Fibroblast of skin of back (primary cell): Measurements from ENCODE around the gene MAP7D2.

Experiments used
- DNase-seq: peaks from one replicate; pipeline ENCODE4 v3.0.0-alpha.2; 2013

The MAP7D2 gene

DNA sequence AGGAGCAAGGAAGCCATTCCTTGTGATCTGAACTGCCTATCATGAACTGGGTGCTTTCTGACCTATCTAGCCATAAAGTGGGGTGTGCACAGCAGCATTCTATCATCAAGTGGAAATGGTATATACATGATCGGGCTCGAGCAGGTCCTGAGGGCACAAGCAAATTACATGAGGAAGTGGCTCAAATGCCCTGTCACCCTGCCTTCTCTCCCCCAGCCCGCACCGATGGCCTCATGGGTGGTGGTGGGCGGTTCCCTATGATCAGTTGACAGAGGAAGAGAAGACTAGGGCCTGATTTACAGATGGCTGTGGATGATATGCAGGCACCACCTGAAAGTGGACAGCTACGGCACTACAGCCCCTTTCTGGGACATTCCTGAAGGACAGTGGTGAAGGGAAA is 79.5 kb downstream of the MAP7D2 start:
- no peak for DNase-seq

DNA sequence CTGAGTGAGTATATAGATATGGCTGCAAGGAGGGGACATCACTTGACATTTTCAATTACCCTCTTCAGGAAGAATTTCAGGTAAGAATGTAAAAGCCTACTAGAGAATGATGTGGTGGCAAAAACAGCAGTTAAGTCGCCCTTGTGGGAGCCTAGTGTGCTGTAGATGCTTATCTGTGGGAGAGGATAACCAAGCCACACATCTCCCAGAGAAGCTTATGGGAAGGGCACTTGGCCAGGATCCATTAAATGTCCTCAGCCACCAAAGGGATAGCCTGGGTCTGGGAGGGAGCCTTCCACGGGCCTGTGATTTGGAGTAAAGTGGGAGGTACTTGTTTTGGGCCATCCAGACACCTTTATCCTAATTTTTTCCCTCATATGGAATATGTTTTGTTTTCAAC is 84.5 kb downstream of the MAP7D2 start:
- DNase-seq: no peak

DNA sequence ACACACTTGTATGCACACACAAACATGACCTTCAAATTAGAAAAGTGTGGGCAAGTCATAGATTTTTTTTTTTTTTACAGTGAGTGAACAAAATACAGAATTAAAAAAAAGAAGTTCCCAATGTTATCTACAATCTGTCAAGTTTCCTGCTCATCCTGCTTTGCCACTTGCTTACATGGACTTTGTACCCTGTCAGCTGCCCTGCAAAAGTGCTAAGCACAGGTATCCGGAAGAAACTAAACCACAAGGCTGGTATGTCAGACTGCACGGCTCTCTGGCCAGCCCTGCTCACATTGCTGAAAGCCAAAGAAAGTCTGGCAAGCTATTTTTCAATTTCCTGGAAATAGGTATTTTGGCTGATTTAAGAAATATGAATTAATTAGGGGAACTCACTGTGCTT is 87.0 kb downstream of the MAP7D2 start:
- DNase-seq: no peak

DNA sequence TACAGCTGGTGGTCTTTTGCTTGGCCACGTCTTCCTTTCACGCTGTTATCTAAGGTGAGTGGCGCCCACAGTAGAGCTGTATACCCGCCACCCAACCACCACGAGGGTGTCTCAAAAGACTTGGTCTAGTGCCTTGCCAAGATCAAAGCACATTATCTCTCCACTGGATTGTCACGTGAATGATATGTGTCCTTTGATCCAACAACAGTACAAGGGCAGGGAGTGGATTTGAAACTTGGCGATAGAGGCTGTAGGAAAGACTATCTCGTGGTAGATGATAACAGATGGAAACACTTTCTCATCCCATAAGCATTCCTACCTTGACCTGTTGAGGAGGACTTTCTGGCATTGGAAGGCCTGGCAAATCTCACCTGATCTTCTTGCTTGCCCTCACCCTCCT is 88.1 kb downstream of the MAP7D2 start:
- DNase-seq: no peak

DNA sequence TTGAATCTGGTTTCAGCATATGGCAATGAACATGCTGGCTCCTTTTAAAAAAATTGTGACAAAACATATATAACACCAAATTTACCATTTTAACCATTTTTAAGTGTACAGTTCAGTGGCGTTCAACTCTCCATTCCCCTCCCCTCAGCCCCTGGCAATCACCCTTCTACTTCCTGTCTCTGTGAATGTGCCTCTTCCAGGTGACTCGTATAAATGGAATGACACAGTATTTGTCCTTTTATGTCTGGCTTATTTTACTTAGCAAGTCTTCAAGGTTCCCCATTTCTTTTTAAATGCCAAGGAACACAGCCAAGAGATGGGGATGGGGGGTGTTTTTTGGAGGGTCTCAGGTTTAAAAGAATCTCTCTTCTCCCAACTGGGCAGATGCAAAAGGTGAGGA is 90.4 kb downstream of the MAP7D2 start:
- peak; percentile 77 for DNase-seq

DNA sequence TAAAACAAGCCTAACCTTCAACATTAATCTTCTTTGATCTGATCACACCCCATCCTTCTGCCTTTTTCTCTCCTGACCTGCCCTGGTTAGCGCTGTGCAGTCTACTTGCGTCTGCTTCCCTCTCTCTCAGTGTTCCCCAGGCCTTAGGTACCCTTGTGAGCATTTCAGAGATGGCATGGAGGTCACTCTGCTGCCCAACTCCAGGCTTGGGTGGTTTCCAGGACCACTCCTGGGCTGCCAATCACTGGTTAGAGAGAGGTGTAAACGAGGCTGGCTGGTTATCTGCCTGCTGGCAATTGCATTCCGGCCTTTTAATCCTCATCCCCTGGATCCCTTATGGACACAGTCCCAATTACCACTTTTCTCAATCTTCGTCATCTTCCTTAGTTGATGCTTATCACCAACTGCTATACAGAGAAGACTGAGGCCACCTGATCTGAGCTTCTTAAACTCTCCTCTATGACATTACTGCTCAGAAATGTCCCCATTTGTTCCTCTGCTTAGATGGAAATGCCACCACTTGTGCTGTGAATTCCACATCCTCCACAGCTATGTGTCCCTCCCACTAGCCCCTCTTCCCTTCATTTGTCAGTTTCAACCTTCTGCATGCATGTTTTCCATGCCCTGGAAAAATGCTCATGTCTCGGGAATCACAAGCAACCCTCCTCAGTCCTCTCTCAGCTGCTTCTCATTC is 96.9 kb downstream of the MAP7D2 start:
- peak; percentile 22 for DNase-seq

DNA sequence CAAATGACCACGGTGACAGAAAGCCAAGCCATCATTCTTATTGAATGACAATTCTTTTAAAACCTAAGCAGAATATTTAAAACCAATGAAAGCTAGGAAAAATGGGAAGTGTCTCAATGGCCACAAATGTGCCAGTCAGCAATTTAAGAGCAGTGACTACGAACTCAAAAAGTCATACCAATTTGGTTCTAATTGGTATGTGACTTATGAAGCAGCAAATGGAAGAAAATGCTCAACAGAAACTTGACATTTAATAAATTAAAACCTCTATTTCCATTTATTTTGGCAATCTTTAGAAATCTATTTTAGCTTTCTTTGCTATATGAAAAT is 100.1 kb downstream of the MAP7D2 start:
- no peak for DNase-seq

DNA sequence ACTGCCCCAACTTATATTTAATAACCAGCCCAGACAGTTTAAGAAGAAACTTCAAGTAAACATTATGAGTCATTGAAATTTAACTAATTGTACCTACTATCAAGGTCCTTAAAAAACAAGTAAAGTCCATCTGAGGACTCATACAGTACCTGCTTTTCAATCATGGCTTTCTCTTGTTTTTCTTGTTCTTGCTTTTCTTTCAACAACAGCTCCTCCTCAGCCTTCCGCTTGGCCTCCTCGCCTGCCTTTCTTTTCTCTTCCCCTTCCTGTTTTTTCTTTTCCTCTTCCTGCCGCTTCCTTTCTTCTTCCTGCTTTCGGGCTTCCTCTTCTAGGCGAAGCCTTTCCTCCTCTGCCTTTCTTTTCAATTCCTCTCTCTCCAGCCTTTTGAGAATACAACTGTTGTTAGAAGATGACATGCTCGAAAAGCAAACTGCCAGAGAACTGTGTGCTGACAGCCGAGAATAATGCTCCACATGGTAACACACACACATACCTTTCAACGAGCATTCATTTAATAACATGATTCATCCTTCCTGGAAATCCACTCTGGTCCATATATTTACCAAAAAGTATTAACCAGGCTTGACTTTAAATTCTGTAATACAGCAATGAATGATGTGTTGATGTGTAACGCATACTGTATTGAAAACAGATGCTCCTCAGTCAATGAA is 100.6 kb downstream of the MAP7D2 start:
- peak; percentile 17 for DNase-seq

DNA sequence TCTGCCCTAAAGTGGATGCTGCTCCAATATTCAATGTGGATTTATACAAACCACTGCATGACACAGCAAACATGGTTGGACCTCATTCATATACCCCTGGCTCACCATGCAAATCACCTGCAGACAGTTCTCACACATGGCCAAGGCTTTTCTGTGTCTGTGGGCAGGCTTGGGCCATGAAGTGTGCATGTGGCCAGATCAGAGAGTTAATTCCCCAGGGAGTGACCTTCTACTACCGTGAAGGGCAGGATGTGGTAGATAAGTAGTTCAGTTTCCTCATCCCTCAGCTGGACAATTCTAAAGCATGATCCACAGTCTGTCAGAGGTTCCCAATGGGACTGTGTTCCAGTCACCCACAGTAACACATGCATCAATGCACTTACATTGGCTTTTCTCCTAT is 101.3 kb downstream of the MAP7D2 start:
- DNase-seq: no peak

DNA sequence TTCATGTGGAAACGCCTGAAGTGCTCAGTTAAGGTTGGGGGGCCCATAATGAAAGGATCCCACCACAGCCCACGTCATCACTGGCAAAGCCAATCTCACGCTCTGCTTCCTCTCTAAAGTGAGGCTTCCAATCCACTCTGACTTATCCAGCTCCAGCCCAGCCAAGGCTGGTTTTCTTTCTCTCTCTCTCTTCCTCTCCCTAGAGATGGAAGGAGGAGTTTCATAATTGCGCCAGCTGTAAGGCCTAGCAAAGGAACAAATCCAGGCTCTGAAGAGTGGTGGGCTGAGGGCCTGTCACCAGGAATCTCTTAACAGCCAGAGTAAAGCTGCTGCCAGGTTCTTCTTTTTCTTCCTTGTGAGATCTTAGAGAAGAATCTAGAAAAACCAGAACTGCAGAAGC is 105.1 kb downstream of the MAP7D2 start:
- no peak for DNase-seq

DNA sequence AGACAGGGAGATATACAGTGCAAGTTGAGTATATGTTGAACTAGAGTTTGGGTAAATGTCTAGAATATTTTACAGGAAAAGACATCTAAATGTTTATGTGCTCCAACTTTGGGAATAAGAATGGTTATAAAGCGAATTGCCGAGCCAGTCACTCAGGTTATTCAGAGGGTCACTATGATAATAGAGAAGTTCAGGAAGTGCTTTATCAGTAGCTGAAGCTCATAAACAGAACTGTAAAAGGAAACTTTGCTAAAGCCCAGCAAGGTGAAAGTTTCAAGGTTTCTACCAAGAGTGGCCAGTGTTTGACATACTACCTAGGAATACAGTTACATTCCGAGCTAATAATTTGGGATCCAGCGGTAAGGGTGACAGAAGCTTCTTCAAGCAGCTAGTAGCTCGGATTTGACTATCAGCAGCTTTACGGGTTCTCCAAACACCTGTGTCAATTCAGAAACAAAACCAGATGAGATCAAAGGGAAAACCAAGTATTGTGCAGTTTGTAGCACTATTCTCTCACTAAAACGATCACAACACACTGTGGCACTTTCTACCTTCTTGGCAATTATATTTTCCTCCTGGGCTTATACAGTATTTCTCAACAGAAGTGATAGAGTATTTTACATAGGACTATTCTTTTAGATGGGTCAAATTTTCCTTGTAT is 108.6 kb downstream of the MAP7D2 start:
- DNase-seq: no peak

DNA sequence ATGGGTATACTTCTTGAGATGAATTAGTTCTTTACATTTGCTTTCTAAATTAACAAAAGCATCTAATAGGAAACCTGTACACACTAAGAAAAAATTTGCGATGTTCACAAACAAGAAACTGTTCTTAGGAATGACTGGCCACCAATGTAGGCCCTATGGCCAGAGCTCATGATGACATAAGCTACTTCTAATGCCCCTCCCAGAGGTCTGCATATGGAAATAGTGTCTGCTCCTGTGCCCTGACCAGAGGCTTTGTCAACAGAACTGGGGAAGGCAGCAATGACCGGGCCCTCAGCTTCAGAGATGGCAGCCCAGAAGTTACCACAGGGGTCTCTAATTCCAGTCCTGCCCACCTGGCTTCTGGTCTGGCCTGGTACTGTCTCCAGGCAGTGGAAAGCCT is 110.8 kb downstream of the MAP7D2 start:
- DNase-seq: no peak

DNA sequence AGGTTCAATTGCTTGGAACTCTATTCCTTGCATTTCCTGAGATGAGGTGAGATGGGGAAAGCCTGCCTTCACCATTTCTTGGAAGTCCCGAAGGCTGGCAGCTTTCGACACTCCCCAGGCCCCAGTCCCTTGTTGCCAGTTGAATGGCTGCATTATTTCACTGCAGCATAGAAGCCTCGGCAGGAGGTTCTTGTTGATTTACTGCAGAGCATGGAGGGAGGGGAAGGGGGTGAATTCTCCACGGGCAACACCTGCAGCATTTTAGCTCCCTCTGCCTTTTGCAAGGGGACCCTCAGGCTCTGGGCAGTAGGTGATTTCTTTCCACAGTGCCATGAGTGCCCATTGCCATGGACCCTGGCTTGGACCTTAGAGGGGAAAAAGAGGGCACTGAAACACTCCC is 115.1 kb downstream of the MAP7D2 start:
- DNase-seq: no peak

DNA sequence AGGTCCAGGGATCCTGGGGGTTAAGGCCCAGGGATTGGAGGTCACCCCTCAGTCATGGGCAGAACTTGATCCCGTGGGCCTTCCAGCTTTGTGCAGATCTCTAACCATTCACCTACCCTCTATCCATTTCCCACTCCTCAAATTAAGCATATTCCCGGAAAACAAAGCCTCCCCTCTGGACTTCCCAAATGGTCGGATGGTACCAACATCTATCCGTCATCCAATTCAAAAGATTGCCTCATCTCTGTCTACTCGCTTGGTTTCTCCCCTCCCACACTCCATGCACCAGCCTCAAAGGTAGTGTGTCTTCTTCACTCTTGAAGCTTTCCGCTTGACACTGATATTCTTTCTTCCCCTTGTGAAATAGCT is 125.4 kb downstream of the MAP7D2 start:
- DNase-seq: no peak

DNA sequence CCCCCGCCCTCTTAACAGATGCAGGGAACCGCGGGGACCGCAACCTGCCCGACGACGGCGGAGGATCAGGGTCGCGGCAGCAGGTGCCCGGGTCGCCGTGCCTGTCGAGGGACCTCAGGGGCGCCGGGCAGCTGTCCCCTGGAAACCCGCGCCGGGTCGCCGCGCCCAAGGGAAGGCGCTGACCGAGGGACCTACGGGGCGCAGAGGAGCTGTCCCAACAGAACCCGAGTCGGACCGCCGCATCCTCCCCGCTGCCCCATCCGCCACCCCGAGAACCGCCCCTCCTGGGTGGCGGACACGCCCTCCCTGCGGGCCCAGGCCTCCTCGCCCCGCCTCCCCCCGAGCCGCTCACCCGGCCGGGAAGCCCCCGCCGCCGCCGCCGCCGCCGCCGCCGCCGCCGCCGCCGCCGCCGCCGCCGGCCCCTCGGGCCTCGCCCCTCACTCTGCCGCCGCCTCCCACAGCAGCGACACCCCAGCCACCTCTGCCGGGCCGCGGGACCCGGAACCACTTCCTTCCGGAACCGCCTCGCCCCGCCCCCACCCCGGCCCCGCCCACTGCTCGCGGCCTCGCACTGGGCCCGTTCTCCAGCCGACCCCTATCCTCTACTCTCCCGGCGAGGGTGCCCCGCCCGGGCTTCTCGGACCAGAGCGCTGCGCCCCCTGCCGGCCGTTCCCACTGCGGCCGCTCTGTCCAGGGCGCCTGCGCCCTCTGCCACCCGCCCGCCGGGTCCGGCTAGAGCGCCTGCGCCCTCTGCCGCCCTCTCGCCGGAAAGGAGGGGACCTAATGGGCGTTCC is 126.0 kb downstream of the MAP7D2 start, which contains the start of gene BCLAF3:
TSS of gene BCLAF3 (minus strand) at position 506 of the 794 bp plus-strand sequence. CDS start 20,797 bp downstream, outside the sequence.
- DNase-seq: peak; percentile 84

DNA sequence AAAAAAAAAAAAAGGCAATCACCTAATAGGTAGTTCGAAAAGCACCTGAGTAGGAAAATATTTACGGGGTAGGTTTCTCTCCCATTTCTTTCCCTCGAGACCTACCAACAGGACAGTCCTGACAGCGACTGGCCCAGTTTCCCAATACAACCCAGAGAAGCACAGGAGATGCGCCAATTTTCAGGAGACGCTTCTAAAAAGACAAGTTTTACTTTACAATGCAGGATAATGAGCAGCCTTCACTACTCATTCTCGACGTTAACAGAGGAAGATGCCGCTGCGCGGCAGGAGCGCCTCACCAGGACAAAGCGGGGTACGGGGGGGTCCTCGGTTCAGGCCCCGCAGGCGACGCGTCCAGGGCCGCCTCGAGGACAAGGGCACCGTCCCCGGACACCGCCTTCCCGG is 126.6 kb downstream of the MAP7D2 start:
- DNase-seq: peak; percentile 0

DNA sequence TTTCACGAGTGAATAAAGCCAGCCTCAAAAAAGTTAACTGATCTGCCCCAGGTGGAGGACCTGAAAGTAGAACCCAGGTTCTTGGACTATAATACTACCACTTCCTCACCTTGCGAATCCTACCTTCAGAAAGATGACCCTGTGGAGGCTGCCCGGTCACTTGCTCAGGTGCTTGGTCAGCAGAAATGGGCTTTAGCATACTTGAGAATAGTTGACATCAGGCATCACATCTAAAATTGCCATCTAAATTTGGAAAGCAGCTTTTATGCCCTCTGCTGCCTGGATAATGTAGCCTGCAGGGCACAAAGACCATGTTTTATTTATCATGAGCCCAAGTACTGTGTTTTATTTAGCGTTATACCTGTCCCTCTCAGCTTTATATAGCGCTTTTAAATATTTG is 128.9 kb downstream of the MAP7D2 start:
- DNase-seq: no peak

DNA sequence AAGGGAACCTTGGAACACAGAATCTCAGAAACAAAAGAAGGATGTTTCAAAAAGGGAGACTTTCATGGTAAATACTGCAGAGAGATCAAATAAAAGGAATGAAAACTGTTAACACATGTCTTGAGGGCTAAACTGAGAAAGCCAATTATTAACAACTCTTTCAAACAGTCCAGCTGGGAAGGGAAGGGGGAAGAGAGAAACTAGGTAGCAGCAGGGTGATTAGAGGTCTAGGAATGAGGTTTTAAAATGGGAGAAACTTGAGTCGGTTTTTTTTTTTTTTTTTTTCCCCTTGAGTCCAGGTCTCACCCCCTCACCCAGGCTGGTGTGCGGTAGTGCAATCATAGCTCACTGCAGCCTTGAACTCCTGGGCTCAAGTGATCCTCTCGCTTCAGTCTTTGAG is 130.2 kb downstream of the MAP7D2 start:
- DNase-seq: no peak

DNA sequence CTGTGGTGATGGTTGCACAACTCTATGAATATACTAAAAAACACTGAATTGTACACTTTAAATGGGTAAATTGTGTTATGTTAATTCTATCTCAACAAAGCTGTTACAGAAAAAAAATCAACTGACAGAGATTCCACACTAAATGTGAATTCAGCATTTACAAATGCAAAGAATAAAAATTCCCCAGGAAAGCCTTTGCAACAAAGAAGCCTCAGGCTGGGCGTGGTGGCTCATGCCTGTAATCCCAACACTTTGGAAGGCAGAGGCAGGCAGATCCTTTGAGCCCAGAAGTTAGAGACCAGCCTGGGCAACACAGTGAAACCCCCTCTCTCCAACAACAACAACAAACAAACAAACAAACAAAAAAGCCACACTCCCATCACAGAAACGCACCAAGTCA is 134.8 kb downstream of the MAP7D2 start:
- no peak for DNase-seq

DNA sequence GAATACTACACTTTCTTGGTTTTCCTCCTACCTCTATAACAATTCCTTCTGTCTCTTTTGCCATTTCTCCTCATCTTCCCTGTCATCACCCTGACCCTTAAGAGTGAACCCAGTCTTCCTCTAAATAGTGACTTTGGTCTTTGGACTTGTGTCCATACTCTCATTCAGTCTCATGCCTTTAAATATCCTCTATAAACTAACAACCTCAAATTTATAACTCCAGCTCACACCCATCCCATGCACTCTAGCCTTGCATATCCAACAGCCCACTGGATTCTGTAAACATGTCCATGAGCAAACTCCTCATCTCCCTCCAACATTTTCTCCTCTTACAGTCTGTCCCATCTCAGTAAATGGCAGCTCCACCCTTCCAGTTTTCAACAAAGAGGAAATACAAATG is 140.9 kb downstream of the MAP7D2 start:
- DNase-seq: no peak

DNA sequence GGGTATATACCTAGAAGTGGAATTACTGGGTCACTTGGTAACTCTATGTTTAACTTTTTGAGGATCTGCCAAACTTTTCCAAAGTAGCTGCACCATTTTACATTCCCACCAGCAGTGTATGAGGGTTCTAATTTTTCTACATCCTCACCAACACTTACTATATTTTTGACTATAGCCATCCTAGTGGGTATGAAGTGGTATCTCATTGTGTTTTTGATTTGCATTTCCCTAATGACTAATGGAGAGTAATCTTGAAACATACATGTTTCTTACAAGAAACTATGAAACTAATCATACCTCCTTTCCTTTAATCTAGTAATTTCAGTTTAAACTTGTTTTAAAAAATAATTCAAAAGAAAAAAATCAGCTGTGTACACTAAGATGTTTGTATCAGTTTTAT is 143.7 kb downstream of the MAP7D2 start:
- DNase-seq: no peak

DNA sequence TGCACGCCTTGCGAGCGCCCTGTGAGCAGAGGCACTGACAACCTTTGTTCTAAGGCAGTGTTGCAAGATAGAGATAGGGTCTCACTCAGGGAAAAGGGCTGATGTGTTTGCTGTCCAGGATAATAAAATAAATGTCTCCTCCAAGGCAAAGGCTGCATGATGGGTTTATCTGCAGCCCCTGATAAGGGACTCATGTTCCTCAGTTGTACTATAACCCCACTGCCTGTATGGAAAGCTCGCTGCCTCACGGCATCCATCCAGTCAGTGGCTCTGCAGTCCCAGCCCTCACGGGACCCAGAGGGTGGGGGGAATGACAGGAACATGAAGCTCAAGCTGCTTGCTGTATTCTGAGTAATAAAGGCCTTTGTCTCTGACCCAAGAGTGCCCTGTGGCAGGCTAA is 148.4 kb downstream of the MAP7D2 start:
- DNase-seq: no peak

DNA sequence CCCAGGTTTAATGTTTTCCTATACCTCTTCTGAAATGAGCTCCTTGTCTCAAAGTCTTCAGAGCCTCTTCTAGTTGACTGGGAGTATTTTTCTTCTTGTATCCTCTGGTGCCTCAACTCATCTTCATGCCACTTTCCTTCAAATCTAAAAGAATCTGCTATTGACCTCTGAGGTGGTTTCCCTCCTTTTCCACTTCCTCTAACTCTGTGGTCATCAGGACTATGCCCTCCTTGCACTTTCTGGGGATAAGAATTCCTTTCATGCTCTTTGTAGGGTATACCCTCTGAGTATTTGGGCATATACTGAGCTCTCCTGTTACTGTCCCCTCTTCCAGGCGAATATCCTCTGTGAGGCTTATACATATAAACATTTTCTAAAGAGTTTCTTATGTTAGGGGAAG is 150.7 kb downstream of the MAP7D2 start:
- no peak for DNase-seq
